ENCODE results near the gene GORASP2. TPM values are rescaled to one million over a fixed set of nuclear protein-coding genes. Genes with fewer than 3 reads are reported as not detected.
A peak's percentile ranks its signal among the peaks of the same experiment; 100 is the strongest.

The GORASP2 gene
- total RNA-seq, 1 experiment from 2014 or later: 87.9 TPM

- Histone ChIP-seq H3K4me1 (ENCODE audit: control insufficient read depth in 1 of 2, insufficient read depth in 2 of 2, low read length in 2 of 2) (peaks cover 5 to 9% of the 10 kb centered on the region in 2 experiments; a peak in 3 of 4 replicates), H3K79me2 (ENCODE audit: insufficient read depth, low read length) (no peaks in the 10 kb centered on the region), H3K27ac (ENCODE audit: low read depth, low read length) (no peak overlapping the region), H3K27me3 (ENCODE audit: insufficient read depth, low read length) (no peaks in the 10 kb centered on the region), H2AFZ (ENCODE audit: low read depth, low read length, poor library complexity, severe bottlenecking) (no peak overlapping the region), H3K9me2 (ENCODE audit: insufficient read depth) (no peaks in the 10 kb centered on the region), H3K36me3 (ENCODE audit: control insufficient read depth in 1 of 2, insufficient read depth in 2 of 2, low read length in 2 of 2) (peaks cover 13 to 20% of the 10 kb centered on the region in 2 experiments), H4K20me1 (ENCODE audit: insufficient read depth) (no peaks in the 10 kb centered on the region), H3K9me3 (ENCODE audit: control insufficient read depth in 1 of 2, insufficient read depth in 1 of 2, low read depth in 1 of 2, low read length in 2 of 2) (no peaks in the 10 kb centered on the region), H3K4me2 (ENCODE audit: low read length) (no peak overlapping the region), H3K9ac (ENCODE audit: low read length) (no peak overlapping the region), H3K4me3 (replicated peaks in 1 of 2; ENCODE audit: low read depth in 1 of 2, low read length in 2 of 2) (no peak overlapping the region)
- ChIA-PET CTCF (interaction anchor here (1.6 kb wide), 1 partner anchor 607 kb away, joined by 3 read pairs; no protein-coding TSS in a partner anchor), POLR2A (no interaction called here), RAD21 (ENCODE audit: low non-redundant PET in 1 of 2, low total read pairs in 2 of 2, uncharacterized antibody in 2 of 2, unreplicated experiment in 2 of 2) (no interaction called here)
- TF ChIP-seq POLR2AphosphoS5 (IDR thresholded peaks at IDR 0.05; ENCODE audit: low read depth, low read length) (0 out of 2 replicates have a peak, but pooled peaks have one; percentile 22), ZBTB33 (IDR thresholded peaks at IDR 0.05; ENCODE audit: extremely low read depth, insufficient replicate concordance, low read length) (no peak)
- TF ChIP-seq, protein P1, sequence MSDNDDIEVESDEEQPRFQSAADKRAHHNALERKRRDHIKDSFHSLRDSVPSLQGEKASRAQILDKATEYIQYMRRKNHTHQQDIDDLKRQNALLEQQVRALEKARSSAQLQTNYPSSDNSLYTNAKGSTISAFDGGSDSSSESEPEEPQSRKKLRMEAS (IDR thresholded peaks at IDR 0.05): no peak
- no TSS peak for BruUV-seq (replicated peaks)
- intact Hi-C loops (cut with micrococcal nuclease): no loop called here
- no peak for ATAC-seq
- DNase-seq (ENCODE audit: low read depth, low spot score): no peak
Measured at GRCh38 chr2:170968205-170969003, 39.4 kb downstream of the GORASP2 start.

GRCh38 chr2:170969030-170969429, 40.0 kb downstream of the GORASP2 start:
- H3K4me2 ChIP-seq (ENCODE audit: low read length): no peak overlapping the region
- ATAC-seq: no peak
- no peak overlapping the region for H3K27ac ChIP-seq (ENCODE audit: low read depth, low read length)
- no peak overlapping the region for H3K9ac ChIP-seq (ENCODE audit: low read length)
- H3K9me3 ChIP-seq (ENCODE audit: control insufficient read depth in 1 of 2, insufficient read depth in 1 of 2, low read depth in 1 of 2, low read length in 2 of 2): no peaks in the 10 kb centered on the region
- peaks cover 13 to 14% of the 10 kb centered on the region in 2 experiments for H3K36me3 ChIP-seq (ENCODE audit: control insufficient read depth in 1 of 2, insufficient read depth in 2 of 2, low read length in 2 of 2)
- no peak overlapping the region for H2AFZ ChIP-seq (ENCODE audit: low read depth, low read length, poor library complexity, severe bottlenecking)
- H3K4me3 ChIP-seq (replicated peaks in 1 of 2; ENCODE audit: low read depth in 1 of 2, low read length in 2 of 2): no peak overlapping the region
- BruUV-seq (replicated peaks): no TSS peak
- ChIA-PET RAD21 (ENCODE audit: low non-redundant PET in 1 of 2, low total read pairs in 2 of 2, uncharacterized antibody in 2 of 2, unreplicated experiment in 2 of 2) (no interaction called here), CTCF (no interaction called here), POLR2A (no interaction called here)
- no peaks in the 10 kb centered on the region for H3K79me2 ChIP-seq (ENCODE audit: insufficient read depth, low read length)
- no peaks in the 10 kb centered on the region for H3K27me3 ChIP-seq (ENCODE audit: insufficient read depth, low read length)
- DNase-seq (ENCODE audit: low read depth, low spot score): no peak
- intact Hi-C loops (cut with micrococcal nuclease): no loop called here
- H3K4me1 ChIP-seq (ENCODE audit: control insufficient read depth in 1 of 2, insufficient read depth in 2 of 2, low read length in 2 of 2): peaks cover 7 to 15% of the 10 kb centered on the region in 2 experiments; a peak in 3 of 4 replicates
- no peaks in the 10 kb centered on the region for H3K9me2 ChIP-seq (ENCODE audit: insufficient read depth)
- TF ChIP-seq CBX3 (IDR thresholded peaks at IDR 0.05; ENCODE audit: low read depth) (no peak), JUND (IDR thresholded peaks at IDR 0.05) (no peak), RAD21 (IDR thresholded peaks at IDR 0.05; ENCODE audit: low read depth) (no peak), ELF1 (IDR thresholded peaks at IDR 0.05; ENCODE audit: borderline replicate concordance, low read depth) (no peak), SP1 (IDR thresholded peaks at IDR 0.05; ENCODE audit: low read depth) (no peak)
- no peaks in the 10 kb centered on the region for H4K20me1 ChIP-seq (ENCODE audit: insufficient read depth)
